ENCODE results near the gene PCDHGB1. TPM values are rescaled to one million over a fixed set of nuclear protein-coding genes. Genes with fewer than 3 reads are reported as not detected.

PCDHGB1 gene
- total RNA-seq, 1 experiment from 2014 or later: 0.15 TPM

DNA sequence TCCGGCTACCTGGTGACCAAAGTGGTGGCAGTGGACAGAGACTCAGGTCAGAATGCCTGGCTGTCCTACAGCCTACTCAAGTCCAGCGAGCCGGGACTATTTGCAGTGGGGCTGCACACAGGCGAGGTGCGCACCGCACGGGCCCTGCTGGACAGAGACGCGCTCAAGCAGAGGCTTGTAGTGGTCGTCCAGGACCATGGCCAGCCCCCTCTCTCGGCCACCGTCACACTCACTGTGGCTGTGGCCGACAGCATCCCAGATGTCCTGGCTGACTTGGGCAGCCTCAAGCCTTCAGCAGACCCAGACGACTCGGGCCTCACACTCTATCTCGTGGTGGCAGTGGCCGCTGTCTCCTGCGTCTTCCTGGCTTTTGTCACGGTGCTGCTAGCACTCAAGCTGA, 7.1 kb downstream of the PCDHGB1 start:
- BruUV-seq (replicated peaks): no TSS peak

More for the DNA sequence above, 7.1 kb downstream of the PCDHGB1 start:
- H3K4me3 ChIP-seq (replicated peaks in 1 of 2; ENCODE audit: low read depth in 1 of 2, low read length in 2 of 2): no peak overlapping the region
- H3K4me2 ChIP-seq (ENCODE audit: low read length): no peak overlapping the region
- H3K27ac ChIP-seq (ENCODE audit: low read depth, low read length): no peak overlapping the region
- RAD21 ChIA-PET (ENCODE audit: low non-redundant PET in 1 of 2, low total read pairs in 2 of 2, uncharacterized antibody in 2 of 2, unreplicated experiment in 2 of 2): no interaction called here
- no peak overlapping the region for H2AFZ ChIP-seq (ENCODE audit: low read depth, low read length, poor library complexity, severe bottlenecking)
- no peaks in the 10 kb centered on the region for H3K79me2 ChIP-seq (ENCODE audit: insufficient read depth, low read length)
- intact Hi-C loops (cut with micrococcal nuclease): no loop called here
- no peaks in the 10 kb centered on the region for H3K4me1 ChIP-seq (ENCODE audit: control insufficient read depth in 1 of 2, insufficient read depth in 2 of 2, low read length in 2 of 2)
- DNase-seq (ENCODE audit: low read depth, low spot score): no peak
- H3K27me3 ChIP-seq (ENCODE audit: insufficient read depth, low read length): no peaks in the 10 kb centered on the region
- H3K9me2 ChIP-seq (ENCODE audit: insufficient read depth): no peaks in the 10 kb centered on the region
- TF ChIP-seq, protein P1, sequence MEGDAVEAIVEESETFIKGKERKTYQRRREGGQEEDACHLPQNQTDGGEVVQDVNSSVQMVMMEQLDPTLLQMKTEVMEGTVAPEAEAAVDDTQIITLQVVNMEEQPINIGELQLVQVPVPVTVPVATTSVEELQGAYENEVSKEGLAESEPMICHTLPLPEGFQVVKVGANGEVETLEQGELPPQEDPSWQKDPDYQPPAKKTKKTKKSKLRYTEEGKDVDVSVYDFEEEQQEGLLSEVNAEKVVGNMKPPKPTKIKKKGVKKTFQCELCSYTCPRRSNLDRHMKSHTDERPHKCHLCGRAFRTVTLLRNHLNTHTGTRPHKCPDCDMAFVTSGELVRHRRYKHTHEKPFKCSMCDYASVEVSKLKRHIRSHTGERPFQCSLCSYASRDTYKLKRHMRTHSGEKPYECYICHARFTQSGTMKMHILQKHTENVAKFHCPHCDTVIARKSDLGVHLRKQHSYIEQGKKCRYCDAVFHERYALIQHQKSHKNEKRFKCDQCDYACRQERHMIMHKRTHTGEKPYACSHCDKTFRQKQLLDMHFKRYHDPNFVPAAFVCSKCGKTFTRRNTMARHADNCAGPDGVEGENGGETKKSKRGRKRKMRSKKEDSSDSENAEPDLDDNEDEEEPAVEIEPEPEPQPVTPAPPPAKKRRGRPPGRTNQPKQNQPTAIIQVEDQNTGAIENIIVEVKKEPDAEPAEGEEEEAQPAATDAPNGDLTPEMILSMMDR (IDR thresholded peaks at IDR 0.05 in 2 of 3, conservative IDR thresholded peaks at IDR 0.05 in 1 of 3; ENCODE audit: borderline replicate concordance in 1 of 3, insufficient read depth in 1 of 3, low read depth in 2 of 3, low read length in 2 of 3): no peak
- TF ChIP-seq, protein P2, sequence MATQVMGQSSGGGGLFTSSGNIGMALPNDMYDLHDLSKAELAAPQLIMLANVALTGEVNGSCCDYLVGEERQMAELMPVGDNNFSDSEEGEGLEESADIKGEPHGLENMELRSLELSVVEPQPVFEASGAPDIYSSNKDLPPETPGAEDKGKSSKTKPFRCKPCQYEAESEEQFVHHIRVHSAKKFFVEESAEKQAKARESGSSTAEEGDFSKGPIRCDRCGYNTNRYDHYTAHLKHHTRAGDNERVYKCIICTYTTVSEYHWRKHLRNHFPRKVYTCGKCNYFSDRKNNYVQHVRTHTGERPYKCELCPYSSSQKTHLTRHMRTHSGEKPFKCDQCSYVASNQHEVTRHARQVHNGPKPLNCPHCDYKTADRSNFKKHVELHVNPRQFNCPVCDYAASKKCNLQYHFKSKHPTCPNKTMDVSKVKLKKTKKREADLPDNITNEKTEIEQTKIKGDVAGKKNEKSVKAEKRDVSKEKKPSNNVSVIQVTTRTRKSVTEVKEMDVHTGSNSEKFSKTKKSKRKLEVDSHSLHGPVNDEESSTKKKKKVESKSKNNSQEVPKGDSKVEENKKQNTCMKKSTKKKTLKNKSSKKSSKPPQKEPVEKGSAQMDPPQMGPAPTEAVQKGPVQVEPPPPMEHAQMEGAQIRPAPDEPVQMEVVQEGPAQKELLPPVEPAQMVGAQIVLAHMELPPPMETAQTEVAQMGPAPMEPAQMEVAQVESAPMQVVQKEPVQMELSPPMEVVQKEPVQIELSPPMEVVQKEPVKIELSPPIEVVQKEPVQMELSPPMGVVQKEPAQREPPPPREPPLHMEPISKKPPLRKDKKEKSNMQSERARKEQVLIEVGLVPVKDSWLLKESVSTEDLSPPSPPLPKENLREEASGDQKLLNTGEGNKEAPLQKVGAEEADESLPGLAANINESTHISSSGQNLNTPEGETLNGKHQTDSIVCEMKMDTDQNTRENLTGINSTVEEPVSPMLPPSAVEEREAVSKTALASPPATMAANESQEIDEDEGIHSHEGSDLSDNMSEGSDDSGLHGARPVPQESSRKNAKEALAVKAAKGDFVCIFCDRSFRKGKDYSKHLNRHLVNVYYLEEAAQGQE (IDR thresholded peaks at IDR 0.05; ENCODE audit: low read depth): no peak
- TF ChIP-seq ZFX (IDR thresholded peaks at IDR 0.05) (no peak), TCF7L2 (IDR thresholded peaks at IDR 0.05; ENCODE audit: borderline replicate concordance, extremely low read depth, insufficient read depth, insufficient read length) (no peak), ZNF274 (IDR thresholded peaks at IDR 0.05; ENCODE audit: low read depth, low read length) (no peak), YY1 (IDR thresholded peaks at IDR 0.05; ENCODE audit: extremely low read depth, insufficient replicate concordance, low read depth, low read length) (no peak), FOSL1 (IDR thresholded peaks at IDR 0.05; ENCODE audit: low read depth) (no peak), EGR1 (IDR thresholded peaks at IDR 0.05; ENCODE audit: low read depth) (no peak), SIN3A (IDR thresholded peaks at IDR 0.05; ENCODE audit: low read depth) (no peak), EZH2phosphoT487 (IDR thresholded peaks at IDR 0.05; ENCODE audit: borderline replicate concordance) (no peak), SP1 (IDR thresholded peaks at IDR 0.05; ENCODE audit: low read depth) (no peak), CBX3 (IDR thresholded peaks at IDR 0.05; ENCODE audit: low read depth) (no peak), JUND (IDR thresholded peaks at IDR 0.05) (no peak), POLR2A (IDR thresholded peaks at IDR 0.05; ENCODE audit: borderline replicate concordance, extremely low read depth, insufficient read depth, insufficient read length) (no peak), EZH2 (IDR thresholded peaks at IDR 0.05) (no peak), SRF (IDR thresholded peaks at IDR 0.05; ENCODE audit: low read depth) (no peak)
- TF ChIP-seq, protein P3, sequence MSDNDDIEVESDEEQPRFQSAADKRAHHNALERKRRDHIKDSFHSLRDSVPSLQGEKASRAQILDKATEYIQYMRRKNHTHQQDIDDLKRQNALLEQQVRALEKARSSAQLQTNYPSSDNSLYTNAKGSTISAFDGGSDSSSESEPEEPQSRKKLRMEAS (IDR thresholded peaks at IDR 0.05): no peak
- TF ChIP-seq, protein P4, sequence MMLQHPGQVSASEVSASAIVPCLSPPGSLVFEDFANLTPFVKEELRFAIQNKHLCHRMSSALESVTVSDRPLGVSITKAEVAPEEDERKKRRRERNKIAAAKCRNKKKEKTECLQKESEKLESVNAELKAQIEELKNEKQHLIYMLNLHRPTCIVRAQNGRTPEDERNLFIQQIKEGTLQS (IDR thresholded peaks at IDR 0.05): no peak
- POLR2A ChIA-PET: no interaction called here
- ATAC-seq: no peak
- no peaks in the 10 kb centered on the region; a peak in 2 of 4 replicates for H3K9me3 ChIP-seq (ENCODE audit: control insufficient read depth in 1 of 2, insufficient read depth in 1 of 2, low read depth in 1 of 2, low read length in 2 of 2)
- no peaks in the 10 kb centered on the region for H4K20me1 ChIP-seq (ENCODE audit: insufficient read depth)
- H3K9ac ChIP-seq (ENCODE audit: low read length): no peak overlapping the region
- H3K36me3 ChIP-seq (ENCODE audit: control insufficient read depth in 1 of 2, insufficient read depth in 2 of 2, low read length in 2 of 2): no peaks in the 10 kb centered on the region
- CTCF ChIA-PET: interaction anchor here (0.5 kb wide), 1 partner anchor 134 kb away, joined by 3 read pairs; the partner anchor contains the start of gene PCDHB14
